Natural killer cell (primary cell): Measurements from ENCODE around the gene C9orf85. TPM values are rescaled to one million over a fixed set of nuclear protein-coding genes. Genes with fewer than 3 reads are reported as not detected.

Source experiments
- ATAC-seq, 3 donors: fragments of 150-1000 bp in 2 of 3; fragments of 200-7000 bp in 1 of 3; cut with Tn5 transposase; 1 replicate in 1 of 3; 2 replicates in 2 of 3; pipeline ENCODE4 v1.10.0; 2021; ENCODE audit warnings: mild to moderate bottlenecking in 2 of 3, moderate library complexity in 2 of 3
- DNase-seq, 2 donors: peaks; one replicate each; pipeline versions ENCODE4 v3.0.0 to v3.0.0-alpha.2; 2013 to 2021; ENCODE audit warnings: mixed read lengths in 1 of 2
- H3K27ac ChIP-seq: one replicate; pipeline ENCODE4 v1.5.1; 2013; ENCODE audit warnings: mild to moderate bottlenecking, low read length
- H3K27me3 ChIP-seq: one replicate; pipeline ENCODE4 v1.6.1; 2013; ENCODE audit warnings: low read length; ENCODE audit not compliant: control insufficient read depth, insufficient read depth
- H3K36me3 ChIP-seq: one replicate; pipeline ENCODE4 v1.6.1; 2013; ENCODE audit warnings: low read length; ENCODE audit not compliant: control insufficient read depth, insufficient read depth
- H3K4me1 ChIP-seq: one replicate; pipeline ENCODE4 v1.6.1; 2013; ENCODE audit warnings: low read length; ENCODE audit not compliant: control insufficient read depth, insufficient read depth
- H3K4me3 ChIP-seq: one replicate; pipeline ENCODE4 v1.5.1; 2013; ENCODE audit warnings: low read length
- H3K9me3 ChIP-seq: one replicate; pipeline ENCODE4 v1.6.1; 2013; ENCODE audit warnings: low read length; ENCODE audit not compliant: control insufficient read depth, insufficient read depth
- H3K27ac Mint-ChIP-seq, 2 donors: one replicate each; pipeline ENCODE4 v1.8.0; 2022; ENCODE audit warnings: mild to moderate bottlenecking in 2 of 2, mixed read lengths in 2 of 2, moderate library complexity in 1 of 2
- H3K27me3 Mint-ChIP-seq, 2 donors: one replicate each; pipeline ENCODE4 v1.8.0; 2022; ENCODE audit warnings: low read depth in 2 of 2, mixed read lengths in 2 of 2
- H3K36me3 Mint-ChIP-seq: one replicate; pipeline ENCODE4 v1.8.0; 2022; ENCODE audit warnings: mixed read lengths
- H3K4me1 Mint-ChIP-seq, 2 donors: one replicate each; pipeline ENCODE4 v1.8.0; 2022; ENCODE audit warnings: mixed read lengths in 2 of 2
- H3K4me3 Mint-ChIP-seq: one replicate; pipeline ENCODE4 v1.8.0; 2022; ENCODE audit warnings: mild to moderate bottlenecking, moderate library complexity, mixed read lengths
- H3K9me3 Mint-ChIP-seq, 2 donors: one replicate each; pipeline ENCODE4 v1.8.0; 2022; ENCODE audit warnings: mixed read lengths in 2 of 2
- WGBS: methylation state at CpG from one replicate; pipeline ENCODE4 v1.1.7; 2013; ENCODE audit warnings: missing lambda C conversion rate; ENCODE audit not compliant: insufficient coverage; 5-methylcytosine and 5-hydroxymethylcytosine counted together
- intact Hi-C: fragments of 100-400 bp; cut with micrococcal nuclease; formaldehyde crosslinking; loops from one replicate; pipeline ENCODE4 v1.14.2; 2022
- total RNA-seq, 4 donors: library from RNA; stranded (reverse); fragments of 120-200 nt in 1 of 4; gene quantifications; one replicate each; pipeline versions ENCODE4 v1.2.3 to v1.2.4, GENCODE V29; 2013 to 2022
- TF ChIP-seq, protein P1 (sequence below): fragments of 200-600 bp; IDR thresholded peaks from one replicate; pipeline ENCODE4 v1.8.0; 2022; ENCODE audit warnings: antibody characterized with exemption

Gene C9orf85
- total RNA-seq, 3 donors from 2014 or later (not counting 1 experiment from before 2014, with no cell fraction given): 5.6 to 11.1 (median 9.2) TPM

DNA sequence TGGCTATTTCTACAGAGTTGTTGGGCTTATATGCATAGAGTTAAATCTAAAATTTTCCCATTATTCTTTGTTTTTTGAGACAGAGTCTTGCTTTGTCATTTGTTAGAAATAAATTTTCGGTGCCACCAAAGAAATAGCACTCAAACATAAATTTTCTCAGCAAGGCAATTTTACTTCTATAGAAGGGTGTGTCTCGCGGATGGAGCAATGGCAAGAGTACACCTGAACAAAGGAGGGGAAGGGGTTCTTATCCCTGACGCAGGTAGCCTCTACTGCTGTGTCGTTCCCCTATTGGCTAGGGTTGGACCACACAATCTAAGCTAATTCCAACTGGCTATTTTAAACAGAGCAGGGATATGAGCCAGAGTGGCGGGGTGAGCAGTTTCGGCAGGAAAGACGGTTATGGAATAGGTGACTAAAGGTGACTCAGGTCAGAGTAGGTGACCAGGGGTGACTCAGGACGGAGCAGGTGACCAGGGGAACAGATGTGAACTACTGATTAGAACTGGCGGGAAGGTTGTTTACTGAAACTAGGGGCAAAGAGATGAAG is 57.2 kb downstream of the C9orf85 start:
- Histone ChIP-seq H3K36me3 (no peaks in the 10 kb centered on the region), H3K4me3 (no peak overlapping the region), H3K27me3 (no peaks in the 10 kb centered on the region), H3K9me3 (peaks cover 11% of the 10 kb centered on the region), H3K4me1 (no peaks in the 10 kb centered on the region), H3K27ac (no peak overlapping the region)
- Mint-ChIP-seq H3K27ac (peak overlapping the region in 1 of 2 donors; percentile 63), H3K4me1 (peaks cover 8 to 9% of the 10 kb centered on the region in 2 donors), H3K9me3 (peaks cover 8 to 10% of the 10 kb centered on the region in 2 donors), H3K27me3 (no peaks in the 10 kb centered on the region), H3K36me3 (peaks cover 35% of the 10 kb centered on the region), H3K4me3 (no peak overlapping the region)
- ATAC-seq: no peak
- TF ChIP-seq, protein P1, sequence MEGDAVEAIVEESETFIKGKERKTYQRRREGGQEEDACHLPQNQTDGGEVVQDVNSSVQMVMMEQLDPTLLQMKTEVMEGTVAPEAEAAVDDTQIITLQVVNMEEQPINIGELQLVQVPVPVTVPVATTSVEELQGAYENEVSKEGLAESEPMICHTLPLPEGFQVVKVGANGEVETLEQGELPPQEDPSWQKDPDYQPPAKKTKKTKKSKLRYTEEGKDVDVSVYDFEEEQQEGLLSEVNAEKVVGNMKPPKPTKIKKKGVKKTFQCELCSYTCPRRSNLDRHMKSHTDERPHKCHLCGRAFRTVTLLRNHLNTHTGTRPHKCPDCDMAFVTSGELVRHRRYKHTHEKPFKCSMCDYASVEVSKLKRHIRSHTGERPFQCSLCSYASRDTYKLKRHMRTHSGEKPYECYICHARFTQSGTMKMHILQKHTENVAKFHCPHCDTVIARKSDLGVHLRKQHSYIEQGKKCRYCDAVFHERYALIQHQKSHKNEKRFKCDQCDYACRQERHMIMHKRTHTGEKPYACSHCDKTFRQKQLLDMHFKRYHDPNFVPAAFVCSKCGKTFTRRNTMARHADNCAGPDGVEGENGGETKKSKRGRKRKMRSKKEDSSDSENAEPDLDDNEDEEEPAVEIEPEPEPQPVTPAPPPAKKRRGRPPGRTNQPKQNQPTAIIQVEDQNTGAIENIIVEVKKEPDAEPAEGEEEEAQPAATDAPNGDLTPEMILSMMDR: no peak
- intact Hi-C loops: no loop called here
- WGBS: 88% methylated on average over 9 of the region's 10 CpGs
- DNase-seq: no peak

DNA sequence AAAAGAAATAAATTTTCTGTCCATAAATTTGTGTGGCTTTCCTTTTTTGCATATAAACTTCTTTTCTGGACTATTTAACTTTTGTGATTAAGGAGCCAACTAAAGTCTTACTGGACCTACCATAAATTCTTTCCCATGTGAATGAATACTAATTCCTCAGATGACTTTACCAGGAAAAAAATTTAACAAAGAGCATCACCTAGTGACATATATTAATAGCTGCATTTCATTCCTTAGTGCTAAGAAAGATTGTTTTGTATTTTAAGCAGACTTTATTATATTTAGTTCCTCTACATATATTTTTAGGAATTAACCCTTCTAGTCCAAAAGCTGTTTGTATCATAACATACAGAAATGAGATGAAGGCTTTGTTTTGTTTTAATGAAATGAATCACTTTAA is 64.4 kb downstream of the C9orf85 start:
- ATAC-seq: no peak
- H3K27me3 ChIP-seq: no peaks in the 10 kb centered on the region
- Mint-ChIP-seq H3K4me1 (no peaks in the 10 kb centered on the region), H3K4me3 (no peak overlapping the region), H3K9me3 (no peaks in the 10 kb centered on the region), H3K27me3 (no peaks in the 10 kb centered on the region), H3K36me3 (peaks cover 7% of the 10 kb centered on the region), H3K27ac (no peak overlapping the region)
- no peak overlapping the region for H3K4me3 ChIP-seq
- no peak overlapping the region for H3K27ac ChIP-seq
- intact Hi-C loops: no loop called here
- H3K36me3 ChIP-seq: no peaks in the 10 kb centered on the region
- TF ChIP-seq, protein P1: no peak
- no peak for DNase-seq
- no peaks in the 10 kb centered on the region for H3K4me1 ChIP-seq
- H3K9me3 ChIP-seq: no peaks in the 10 kb centered on the region

DNA sequence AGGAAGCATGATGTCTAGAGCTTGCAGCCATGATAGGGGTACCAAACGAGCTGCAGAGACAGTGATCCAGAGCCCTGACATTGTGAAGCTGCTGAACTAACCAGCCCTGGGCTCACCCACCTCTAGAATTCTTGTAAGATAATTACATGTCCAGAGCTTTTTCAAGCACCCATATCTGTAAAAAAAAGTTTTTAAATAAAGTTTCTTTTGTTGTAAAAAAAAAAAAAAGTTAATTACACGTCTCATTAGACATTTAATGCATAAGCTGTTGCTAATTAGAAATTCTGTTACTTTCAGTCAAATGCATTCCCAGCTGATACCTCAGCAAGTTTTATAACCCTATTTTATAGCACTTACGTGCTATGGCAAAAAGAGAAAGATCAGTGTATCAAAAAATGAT is 65.6 kb downstream of the C9orf85 start:
- Mint-ChIP-seq H3K36me3 (peaks cover 7% of the 10 kb centered on the region), H3K9me3 (no peaks in the 10 kb centered on the region), H3K4me3 (no peak overlapping the region), H3K27me3 (no peaks in the 10 kb centered on the region), H3K27ac (no peak overlapping the region), H3K4me1 (no peaks in the 10 kb centered on the region)
- no peaks in the 10 kb centered on the region for H3K4me1 ChIP-seq
- no peak for DNase-seq
- WGBS: 67% methylated on average over 1 of the region's 3 CpGs
- H3K36me3 ChIP-seq: no peaks in the 10 kb centered on the region
- intact Hi-C loops: no loop called here
- TF ChIP-seq, protein P1: no peak
- ATAC-seq: no peak
- H3K27ac ChIP-seq: no peak overlapping the region
- no peaks in the 10 kb centered on the region for H3K27me3 ChIP-seq
- H3K4me3 ChIP-seq: no peak overlapping the region
- no peaks in the 10 kb centered on the region for H3K9me3 ChIP-seq
